Osteoblast (primary cell): ENCODE data around the gene CCT7. TPM values are rescaled to one million over a fixed set of nuclear protein-coding genes. Genes with fewer than 3 reads are reported as not detected.
A peak's percentile ranks its signal among the peaks of the same experiment; 100 is the strongest.

Experiments used
- DNase-seq: peaks from one replicate; pipeline ENCODE4 v3.0.0; 2011; ENCODE audit warnings: low spot score, mixed read lengths; ENCODE audit not compliant: insufficient read length; ENCODE audit errors: missing footprints
- H2AFZ ChIP-seq: 2 replicates; pipeline ENCODE4 v1.6.0; 2011; ENCODE audit warnings: mild to moderate bottlenecking, low read length
- H3K27ac ChIP-seq: 2 replicates; pipeline ENCODE4 v1.5.1; 2011; ENCODE audit warnings: mild to moderate bottlenecking, low read depth, low read length, moderate library complexity
- H3K27me3 ChIP-seq: 2 replicates; pipeline ENCODE4 v1.6.0; 2012; ENCODE audit warnings: mild to moderate bottlenecking, control low read depth, inconsistent platforms, low read length, moderate library complexity; ENCODE audit not compliant: insufficient read depth
- H3K36me3 ChIP-seq: 2 replicates; pipeline ENCODE4 v1.5.1; 2011; ENCODE audit warnings: mild to moderate bottlenecking, low read length, control low read depth, moderate library complexity; ENCODE audit not compliant: insufficient read depth
- H3K4me1 ChIP-seq: 2 replicates; pipeline ENCODE4 v1.5.1; 2011; ENCODE audit warnings: mild to moderate bottlenecking, low read length, control low read depth, moderate library complexity; ENCODE audit not compliant: insufficient read depth
- H3K4me2 ChIP-seq: 2 replicates; pipeline ENCODE4 v1.6.0; 2011; ENCODE audit warnings: mild to moderate bottlenecking, low read length; ENCODE audit not compliant: insufficient read depth
- H3K4me3 ChIP-seq: fragments of 200-600 bp; sonication (generic); 3 replicates; pipeline ENCODE4 v1.5.1; 2012; ENCODE audit warnings: mild to moderate bottlenecking, low read length, inconsistent platforms; ENCODE audit not compliant: insufficient read depth
- H3K79me2 ChIP-seq: 2 replicates; pipeline ENCODE4 v1.6.0; 2012; ENCODE audit warnings: mild to moderate bottlenecking, low read length, control low read depth, inconsistent platforms; ENCODE audit not compliant: insufficient read depth
- H3K9me3 ChIP-seq: 2 replicates; pipeline ENCODE4 v1.5.1; 2011; ENCODE audit warnings: low read depth, low read length, control low read depth
- H4K20me1 ChIP-seq: 2 replicates; pipeline ENCODE4 v1.6.0; 2012; ENCODE audit warnings: mild to moderate bottlenecking, low read length, control low read depth; ENCODE audit not compliant: insufficient read depth
- total RNA-seq: library from RNA; depleted of rRNA; stranded (reverse); fragments of >200 nt; gene quantifications from 2 replicates; pipeline ENCODE4 v1.2.3, GENCODE V29; 2012
- TF ChIP-seq, protein P1 (sequence below): IDR thresholded peaks from 2 replicates; pipeline ENCODE4 v1.5.1; 2011; ENCODE audit warnings: mild to moderate bottlenecking, low read depth, low read length, moderate library complexity; ENCODE audit errors: extremely low read depth

CCT7 gene
- total RNA-seq, 1 donor, result 200 TPM

DNA sequence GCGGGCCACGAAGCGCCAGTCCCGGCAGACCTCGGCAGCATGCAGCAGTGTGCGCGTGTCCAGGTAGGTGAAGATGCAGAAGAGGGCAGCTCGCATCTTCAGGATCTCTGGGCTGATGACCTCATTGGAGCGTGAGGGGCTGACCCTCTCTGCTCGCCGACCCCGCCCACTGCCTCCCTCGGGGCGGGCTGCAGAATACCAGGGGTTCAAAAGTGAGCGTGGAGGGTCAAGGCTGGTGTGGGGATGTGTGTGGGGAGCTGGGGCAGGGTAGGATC is 30.2 kb downstream of the CCT7 start:
- Histone ChIP-seq H2AFZ (no peak overlapping the region), H3K4me1 (no peaks in the 10 kb centered on the region), H3K79me2 (no peaks in the 10 kb centered on the region), H3K4me3 (no peak overlapping the region), H4K20me1 (no peaks in the 10 kb centered on the region), H3K27me3 (peaks cover 24% of the 10 kb centered on the region), H3K4me2 (no peak overlapping the region), H3K36me3 (no peaks in the 10 kb centered on the region), H3K27ac (no peak overlapping the region), H3K9me3 (no peaks in the 10 kb centered on the region)
- TF ChIP-seq, protein P1, sequence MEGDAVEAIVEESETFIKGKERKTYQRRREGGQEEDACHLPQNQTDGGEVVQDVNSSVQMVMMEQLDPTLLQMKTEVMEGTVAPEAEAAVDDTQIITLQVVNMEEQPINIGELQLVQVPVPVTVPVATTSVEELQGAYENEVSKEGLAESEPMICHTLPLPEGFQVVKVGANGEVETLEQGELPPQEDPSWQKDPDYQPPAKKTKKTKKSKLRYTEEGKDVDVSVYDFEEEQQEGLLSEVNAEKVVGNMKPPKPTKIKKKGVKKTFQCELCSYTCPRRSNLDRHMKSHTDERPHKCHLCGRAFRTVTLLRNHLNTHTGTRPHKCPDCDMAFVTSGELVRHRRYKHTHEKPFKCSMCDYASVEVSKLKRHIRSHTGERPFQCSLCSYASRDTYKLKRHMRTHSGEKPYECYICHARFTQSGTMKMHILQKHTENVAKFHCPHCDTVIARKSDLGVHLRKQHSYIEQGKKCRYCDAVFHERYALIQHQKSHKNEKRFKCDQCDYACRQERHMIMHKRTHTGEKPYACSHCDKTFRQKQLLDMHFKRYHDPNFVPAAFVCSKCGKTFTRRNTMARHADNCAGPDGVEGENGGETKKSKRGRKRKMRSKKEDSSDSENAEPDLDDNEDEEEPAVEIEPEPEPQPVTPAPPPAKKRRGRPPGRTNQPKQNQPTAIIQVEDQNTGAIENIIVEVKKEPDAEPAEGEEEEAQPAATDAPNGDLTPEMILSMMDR, result no peak
- DNase-seq, result no peak

DNA sequence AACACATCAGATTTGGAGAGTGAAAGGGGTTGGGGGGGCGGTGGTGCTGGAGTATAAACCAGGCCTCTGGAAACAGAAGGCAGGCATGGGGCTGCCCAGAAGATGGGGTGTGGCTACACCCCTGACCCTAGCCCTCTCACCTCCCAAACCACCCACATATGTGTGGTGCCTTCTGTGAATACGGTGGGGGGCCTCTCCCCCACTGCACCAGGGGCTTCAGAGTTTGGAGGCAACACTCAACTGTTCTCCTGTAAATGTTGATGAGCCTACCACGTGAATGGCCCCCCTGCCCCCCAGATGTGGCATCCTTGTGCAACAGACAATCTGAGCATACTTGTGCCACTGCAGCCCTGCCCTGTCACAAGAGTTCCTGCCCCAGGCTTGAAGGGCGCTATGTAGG is 30.7 kb downstream of the CCT7 start:
- no peak overlapping the region for H3K4me2 ChIP-seq
- H3K9me3 ChIP-seq, result no peaks in the 10 kb centered on the region
- no peaks in the 10 kb centered on the region for H3K79me2 ChIP-seq
- TF ChIP-seq, protein P1, result no peak
- no peak overlapping the region for H2AFZ ChIP-seq
- no peaks in the 10 kb centered on the region for H3K4me1 ChIP-seq
- no peaks in the 10 kb centered on the region for H3K36me3 ChIP-seq
- no peaks in the 10 kb centered on the region for H4K20me1 ChIP-seq
- H3K4me3 ChIP-seq, result no peak overlapping the region
- no peak overlapping the region for H3K27ac ChIP-seq
- DNase-seq, result peak; percentile 57
- H3K27me3 ChIP-seq, result peaks cover 27% of the 10 kb centered on the region

DNA sequence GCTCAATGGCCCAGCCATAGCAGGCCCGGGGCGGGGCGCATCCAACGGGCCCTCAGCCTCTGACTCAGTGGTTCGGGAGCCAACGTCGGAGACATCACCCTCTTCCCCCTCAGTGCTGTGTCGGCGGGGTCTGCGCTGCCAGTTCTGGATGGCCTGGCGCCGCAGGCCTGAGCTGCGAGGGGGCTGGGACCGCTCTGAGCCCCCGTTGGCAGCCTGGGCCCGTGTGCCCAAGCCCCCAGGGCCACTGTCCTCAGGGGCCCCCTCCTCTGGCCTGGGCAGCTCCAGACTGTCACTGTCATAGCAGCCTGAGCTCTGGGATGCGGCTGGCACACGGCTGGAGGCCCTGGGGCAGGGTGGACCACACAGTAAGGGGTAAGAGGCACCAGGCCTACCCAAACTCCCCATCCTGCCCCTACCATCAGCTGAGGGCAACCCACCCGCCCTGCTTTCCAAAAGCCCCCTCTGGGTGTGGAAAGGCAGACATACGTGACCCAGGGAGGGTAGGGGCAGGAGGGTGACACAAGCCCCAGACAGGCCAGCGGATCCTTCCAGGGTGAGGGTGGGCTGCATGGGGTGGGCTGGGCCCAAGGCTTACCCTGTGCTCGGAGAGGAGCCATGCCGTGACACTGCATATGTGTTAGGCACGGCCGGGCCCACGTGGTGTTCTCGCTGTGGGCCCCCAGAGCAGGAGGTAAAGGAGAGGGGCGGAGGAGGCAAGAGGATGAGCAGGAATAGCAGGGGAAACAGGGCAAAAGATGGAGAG is 31.4 kb downstream of the CCT7 start:
- H3K9me3 ChIP-seq, result no peaks in the 10 kb centered on the region
- no peak overlapping the region for H3K4me2 ChIP-seq

More for the DNA sequence above, 31.4 kb downstream of the CCT7 start:
- Histone ChIP-seq H3K4me1 (no peaks in the 10 kb centered on the region), H3K27ac (no peak overlapping the region), H3K27me3 (peaks cover 34% of the 10 kb centered on the region), H2AFZ (no peak overlapping the region), H3K4me3 (no peak overlapping the region), H4K20me1 (no peaks in the 10 kb centered on the region), H3K36me3 (no peaks in the 10 kb centered on the region), H3K79me2 (no peaks in the 10 kb centered on the region)
- peak; percentile 62 for DNase-seq
- TF ChIP-seq, protein P1, result no peak
